GM18870 (cell line): ENCODE results near the gene AFDN.

Experiments
- ATAC-seq: cut with Tn5 transposase; IDR thresholded peaks from one replicate; pipeline ENCODE4 v1.9.1; 2021; ENCODE audit warnings: moderate library complexity; ENCODE audit not compliant: unreplicated experiment

AFDN gene

GRCh38 chr6:167910652-167911051 lies 83.9 kb downstream of the AFDN start:
- ATAC-seq = no peak

- ATAC-seq = no peak
These were observed 85.8 kb downstream of the AFDN start for GRCh38 chr6:167912494-167912893.

DNA sequence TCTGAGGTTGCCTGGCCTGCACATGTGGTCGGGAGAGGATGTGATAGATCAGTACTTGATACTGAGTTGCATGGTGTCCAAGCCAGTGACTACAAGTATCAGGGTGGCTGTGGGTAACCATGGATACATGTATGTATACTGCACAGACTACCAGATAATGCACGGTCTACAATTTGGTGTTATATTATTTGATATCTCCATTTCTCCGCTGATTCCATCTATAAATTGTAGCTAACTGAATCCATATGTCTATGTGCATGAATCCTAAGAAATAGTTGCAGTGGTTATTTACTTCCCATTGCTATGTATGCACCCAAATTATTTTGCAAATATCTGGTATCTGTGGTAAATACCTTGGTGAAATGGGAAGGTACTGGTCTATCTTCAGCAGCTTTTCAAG lies 87.0 kb downstream of the AFDN start:
- no peak for ATAC-seq

DNA sequence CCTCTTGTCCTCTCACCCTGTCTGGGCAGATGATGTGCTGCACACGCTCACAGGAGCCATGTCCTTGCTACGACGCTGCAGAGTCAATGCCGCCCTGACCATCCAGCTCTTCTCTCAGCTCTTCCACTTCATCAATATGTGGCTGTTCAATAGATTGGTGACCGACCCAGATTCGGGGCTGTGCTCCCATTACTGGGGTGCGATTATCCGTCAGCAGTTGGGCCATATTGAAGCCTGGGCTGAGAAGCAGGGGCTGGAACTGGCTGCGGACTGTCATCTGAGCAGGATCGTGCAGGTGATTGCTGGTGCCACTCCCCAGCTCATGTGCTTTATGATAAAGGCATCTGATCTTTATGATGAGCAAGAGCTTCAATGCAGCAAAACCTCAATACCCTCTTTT lies 88.4 kb downstream of the AFDN start:
- ATAC-seq = no peak

DNA sequence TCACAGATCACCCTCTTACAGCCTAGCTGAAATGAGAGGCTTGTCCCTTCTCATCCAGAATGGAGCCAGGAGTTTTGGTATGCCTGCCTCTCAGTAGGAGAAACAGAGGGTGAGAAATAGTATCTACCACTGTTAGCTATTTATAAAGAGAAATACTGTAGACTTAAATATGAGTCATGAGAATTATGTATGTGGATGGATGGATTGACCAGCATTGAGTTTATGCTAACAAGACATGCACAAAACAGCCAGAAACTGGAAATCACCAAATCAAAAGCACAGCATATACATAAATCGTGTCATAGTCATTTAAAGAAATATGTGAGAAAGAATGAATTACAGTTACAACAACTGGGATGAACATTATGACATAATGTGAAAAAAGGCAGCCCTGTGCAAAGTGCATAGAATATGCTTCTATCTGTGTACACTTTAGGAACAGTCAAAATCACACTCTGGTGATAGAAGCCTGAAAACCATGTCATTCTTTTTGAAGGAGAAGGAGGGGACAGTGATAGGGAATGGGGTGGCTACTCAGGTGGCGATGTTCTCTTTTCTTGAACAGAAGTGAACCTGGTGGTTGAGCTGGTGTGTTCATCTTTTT lies 90.9 kb downstream of the AFDN start:
- ATAC-seq = no peak

DNA sequence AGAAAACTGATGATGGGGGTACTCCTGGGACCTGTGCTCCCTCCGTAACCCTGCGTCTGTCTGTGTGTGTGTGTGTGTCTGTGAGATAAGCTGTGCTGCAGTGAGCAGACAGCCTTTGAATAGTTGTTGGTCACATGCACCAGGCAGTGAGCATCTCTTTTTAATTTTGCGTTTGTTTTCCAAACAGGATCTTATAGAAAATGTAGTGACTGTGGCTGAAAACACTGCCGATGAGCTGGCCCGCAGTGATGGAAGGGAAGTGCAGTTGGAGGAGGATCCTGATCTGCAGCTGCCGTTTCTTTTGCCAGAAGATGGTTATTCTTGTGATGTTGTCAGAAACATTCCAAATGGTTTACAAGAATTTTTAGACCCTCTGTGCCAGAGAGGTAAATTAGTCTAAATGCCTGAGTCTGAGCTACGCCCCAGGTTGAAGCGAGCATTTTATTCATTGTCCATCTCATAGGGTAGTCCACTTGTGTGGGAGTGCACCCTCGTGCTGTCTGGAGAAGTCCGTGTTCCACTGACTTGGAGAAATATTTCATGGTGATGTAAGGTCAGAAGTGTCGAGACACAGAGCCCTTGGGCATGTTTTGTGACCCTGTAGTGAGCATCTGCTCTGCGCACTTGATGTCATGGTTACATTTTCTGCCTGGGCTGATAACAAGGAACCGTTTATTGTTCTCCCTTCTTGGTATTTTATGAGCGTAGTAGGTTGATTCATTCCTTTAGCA lies 92.0 kb downstream of the AFDN start:
- no peak for ATAC-seq

- ATAC-seq = no peak
These were observed 92.6 kb downstream of the AFDN start for GRCh38 chr6:167919349-167919748.

DNA sequence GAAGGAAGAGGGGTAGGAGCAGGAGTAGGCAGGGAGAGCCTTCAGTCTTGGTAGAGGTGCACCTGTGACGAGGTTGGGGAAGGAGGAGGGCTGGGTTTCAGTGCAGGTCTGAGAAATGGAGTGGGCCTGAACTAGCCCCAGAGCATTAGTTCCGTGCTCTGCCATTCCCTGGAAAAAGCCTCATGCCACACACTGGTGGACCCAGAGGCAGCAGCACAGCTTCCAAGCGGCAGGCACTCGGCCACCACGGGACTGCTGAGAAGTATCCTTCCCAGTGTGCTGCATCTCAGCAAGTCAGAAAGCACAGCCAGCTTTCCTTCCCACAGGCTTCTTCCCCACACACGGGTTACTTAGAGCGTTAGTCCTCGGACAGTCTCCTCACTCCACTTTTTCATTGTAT lies 93.5 kb downstream of the AFDN start:
- ATAC-seq = no peak

- no peak for ATAC-seq
These were observed 95.1 kb downstream of the AFDN start for GRCh38 chr6:167921831-167922230.

GRCh38 chr6:167925026-167925425 lies 98.3 kb downstream of the AFDN start:
- ATAC-seq = no peak

GRCh38 chr6:167927246-167927645 lies 100.5 kb downstream of the AFDN start:
- ATAC-seq = no peak

DNA sequence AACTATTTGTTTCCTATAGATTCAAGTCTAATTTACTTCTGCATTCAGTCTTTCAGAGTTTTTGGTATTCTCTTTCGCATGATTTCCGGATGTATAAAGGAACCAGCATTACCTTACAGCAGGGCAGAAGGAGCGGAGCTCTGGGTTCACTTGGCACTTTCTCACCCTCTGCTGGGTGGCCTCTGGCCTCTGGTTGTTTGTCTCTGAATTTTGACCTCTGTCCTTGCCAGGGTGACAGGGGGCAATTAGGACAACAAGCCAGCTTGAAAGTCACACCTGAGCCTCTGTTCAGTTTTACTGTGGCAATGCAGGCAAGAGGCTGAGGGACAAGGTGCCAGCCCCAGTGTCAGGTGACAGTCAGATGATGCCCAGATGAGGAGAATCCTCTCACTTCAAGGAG lies 101.4 kb downstream of the AFDN start:
- no peak for ATAC-seq

- ATAC-seq = no peak
These were observed 103.6 kb downstream of the AFDN start for GRCh38 chr6:167930295-167930694.

- no peak for ATAC-seq
These were observed 106.0 kb downstream of the AFDN start for GRCh38 chr6:167932468-167933276.

DNA sequence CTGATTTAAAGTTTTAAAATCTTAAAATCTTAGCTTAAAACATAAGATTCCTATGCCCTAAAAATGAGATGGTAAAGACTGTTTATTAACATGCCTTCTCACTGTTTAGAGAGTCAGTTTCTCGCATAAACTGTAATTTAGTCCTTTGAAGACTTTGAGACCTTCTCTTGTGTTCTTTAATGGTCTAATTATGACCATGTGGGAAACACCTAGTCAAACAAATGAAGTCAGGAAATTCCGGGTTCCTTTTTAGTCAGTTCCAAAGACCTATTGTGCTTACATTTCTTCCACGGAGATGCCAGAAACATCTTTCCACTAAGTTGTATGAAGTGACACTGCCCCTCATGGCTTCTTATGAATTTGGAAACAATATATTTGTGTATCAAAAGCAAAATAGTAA lies 106.6 kb downstream of the AFDN start:
- no peak for ATAC-seq

DNA sequence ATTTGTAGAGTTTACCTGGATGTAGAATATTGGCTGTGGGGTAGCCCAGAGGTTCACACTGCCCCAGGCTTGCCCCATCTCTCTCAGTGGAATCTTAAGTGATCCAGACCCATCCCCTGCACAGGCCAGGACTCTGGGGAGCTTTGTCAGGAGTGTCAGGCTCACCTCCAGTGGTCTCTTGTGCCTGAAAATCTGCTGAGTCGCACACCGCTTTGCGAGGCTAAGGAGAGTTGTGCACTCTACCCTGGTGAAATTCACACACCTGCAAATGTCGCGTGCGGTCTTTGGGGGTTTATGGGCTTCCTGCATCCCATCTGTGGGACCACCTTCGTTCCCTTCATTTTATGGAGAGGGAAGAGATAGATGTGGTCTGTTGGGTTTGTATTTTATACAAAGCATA lies 107.1 kb downstream of the AFDN start:
- ATAC-seq = no peak

DNA sequence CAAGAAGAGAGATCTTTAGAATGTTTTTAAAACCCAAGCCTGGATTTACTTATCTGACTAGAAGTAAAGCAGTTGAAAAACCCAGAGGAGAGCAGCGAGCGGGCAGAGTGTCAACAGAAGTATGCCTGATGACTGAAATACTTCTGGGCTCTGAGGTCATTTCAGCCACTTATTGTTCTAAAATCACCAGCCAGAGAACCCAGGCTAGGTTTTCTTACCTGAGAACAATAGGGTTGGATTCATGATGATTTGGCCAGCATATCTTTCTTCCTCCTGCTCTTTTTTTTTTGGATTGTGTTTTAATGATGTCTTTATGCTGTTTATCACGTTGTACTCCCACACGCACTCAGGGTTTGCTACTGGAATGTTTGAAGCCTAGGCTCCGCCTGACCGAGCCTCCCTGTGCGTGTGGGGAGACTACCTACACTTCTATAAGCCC lies 107.7 kb downstream of the AFDN start:
- ATAC-seq = no peak

DNA sequence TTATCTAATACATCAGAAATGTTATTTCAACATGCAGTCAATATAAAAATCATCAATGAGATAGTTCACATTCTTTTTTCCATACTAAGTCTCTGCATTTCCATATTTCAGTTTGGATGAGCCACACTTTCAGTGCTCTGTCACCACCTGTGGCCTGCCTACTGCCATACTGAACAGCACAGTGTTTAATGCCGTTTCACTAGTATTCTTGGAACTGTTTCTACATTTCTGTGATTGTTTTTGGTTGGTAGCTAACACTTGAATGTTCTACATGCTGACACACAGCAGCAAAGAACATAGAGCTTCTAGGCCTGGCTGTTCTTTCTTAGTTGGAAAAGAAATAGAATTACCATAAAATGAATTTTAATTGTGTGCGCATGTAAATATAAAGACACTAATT lies 109.3 kb downstream of the AFDN start:
- no peak for ATAC-seq

DNA sequence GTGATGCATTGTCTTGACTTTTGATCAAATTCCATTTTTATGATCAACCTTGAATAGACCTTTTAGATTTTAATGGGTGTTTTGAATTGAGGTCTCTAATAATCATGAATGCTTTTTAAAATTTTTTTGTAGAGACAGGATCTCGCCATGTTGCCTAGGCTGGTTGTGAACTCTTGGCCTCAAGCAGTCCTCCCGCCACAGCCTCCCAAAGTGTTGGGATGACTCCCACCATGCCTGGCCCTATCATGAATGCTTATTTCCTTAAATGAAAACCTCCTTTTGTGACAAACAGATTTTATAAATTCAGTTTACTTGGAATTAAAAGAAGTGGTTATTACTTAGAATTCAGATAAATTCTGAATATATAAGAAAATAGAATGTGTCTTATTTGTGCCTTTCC lies 110.6 kb downstream of the AFDN start:
- no peak for ATAC-seq

- no peak for ATAC-seq
These were observed 111.5 kb downstream of the AFDN start for GRCh38 chr6:167937948-167938911.

DNA sequence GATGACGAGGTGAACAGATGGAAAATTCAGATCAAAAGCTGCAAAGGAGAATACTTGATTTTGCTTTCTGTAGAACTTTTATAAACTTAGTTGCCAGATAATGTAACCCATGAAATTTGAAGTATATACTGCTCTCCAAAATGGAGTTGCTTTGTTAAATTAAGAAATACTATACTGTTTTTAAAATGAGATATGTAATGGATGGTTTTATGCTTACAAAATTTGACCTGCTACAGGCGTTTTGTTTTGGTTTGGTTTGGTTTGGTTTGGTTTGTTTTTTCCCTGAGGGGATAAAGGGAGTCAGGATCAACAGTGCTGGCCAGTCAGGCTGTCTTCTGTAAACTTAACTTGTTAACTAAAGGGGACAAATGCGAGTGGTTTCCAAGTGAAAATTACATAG lies 115.1 kb downstream of the AFDN start:
- no peak for ATAC-seq
